Stimulated activated naive CD8-positive, alpha-beta T cell treated with anti-CD3 and anti-CD28 coated beads, Interleukin-15, amount 100 ng/mL, for 72 hours (primary cell): ENCODE data around the gene KIF22.
A peak's percentile ranks its signal among the peaks of the same experiment; 100 is the strongest.

ENCODE experiments used
- ATAC-seq: fragments of 150-1000 bp; cut with Tn5 transposase; 2 replicates; pipeline ENCODE4 v1.10.0; 2021; ENCODE audit warnings: mild to moderate bottlenecking, moderate library complexity
- DNase-seq, 2 donors: peaks; one replicate each; pipeline ENCODE4 v3.0.0; 2021 to 2022
- H3K27ac Mint-ChIP-seq, 2 donors: one replicate each; pipeline ENCODE4 v1.8.0; 2022; ENCODE audit warnings: mild to moderate bottlenecking in 2 of 2, mixed read lengths in 2 of 2, moderate library complexity in 2 of 2
- H3K27me3 Mint-ChIP-seq: one replicate; pipeline ENCODE4 v1.8.0; 2022; ENCODE audit warnings: mixed read lengths
- H3K4me1 Mint-ChIP-seq: one replicate; pipeline ENCODE4 v1.8.0; 2022; ENCODE audit warnings: mild to moderate bottlenecking, mixed read lengths
- H3K4me3 Mint-ChIP-seq, 2 donors: one replicate each; pipeline ENCODE4 v1.8.0; 2022; ENCODE audit warnings: mild to moderate bottlenecking in 2 of 2, mixed read lengths in 2 of 2, moderate library complexity in 1 of 2
- H3K9me3 Mint-ChIP-seq, 2 donors: one replicate each; pipeline ENCODE4 v1.8.0; 2022; ENCODE audit warnings: mixed read lengths in 2 of 2

The KIF22 gene

GRCh38 chr16:29849505-29849904, 59.0 kb downstream of the KIF22 start:
- DNase-seq = no peak
- ATAC-seq = no peak
- no peaks in the 10 kb centered on the region for H3K27me3 Mint-ChIP-seq
- no peaks in the 10 kb centered on the region for H3K9me3 Mint-ChIP-seq
- peaks cover 18% of the 10 kb centered on the region for H3K4me1 Mint-ChIP-seq
- no peak overlapping the region for H3K4me3 Mint-ChIP-seq
- no peak overlapping the region for H3K27ac Mint-ChIP-seq

GRCh38 chr16:29850998-29851397, 60.4 kb downstream of the KIF22 start:
- H3K4me3 Mint-ChIP-seq = no peak overlapping the region
- H3K9me3 Mint-ChIP-seq = no peaks in the 10 kb centered on the region
- no peak overlapping the region for H3K27ac Mint-ChIP-seq
- DNase-seq (no peak), ATAC-seq (no peak)
- no peaks in the 10 kb centered on the region for H3K27me3 Mint-ChIP-seq
- peaks cover 25% of the 10 kb centered on the region for H3K4me1 Mint-ChIP-seq

GRCh38 chr16:29852654-29853053, 62.1 kb downstream of the KIF22 start:
- peaks cover 20% of the 10 kb centered on the region for H3K4me1 Mint-ChIP-seq
- DNase-seq (no peak), ATAC-seq (no peak)
- no peak overlapping the region for H3K27ac Mint-ChIP-seq
- H3K4me3 Mint-ChIP-seq = no peak overlapping the region
- no peaks in the 10 kb centered on the region for H3K27me3 Mint-ChIP-seq
- H3K9me3 Mint-ChIP-seq = no peaks in the 10 kb centered on the region

- ATAC-seq (no peak), DNase-seq (no peak)
- no peak overlapping the region for H3K4me3 Mint-ChIP-seq
- H3K9me3 Mint-ChIP-seq = no peaks in the 10 kb centered on the region
- peaks cover 29% of the 10 kb centered on the region for H3K4me1 Mint-ChIP-seq
- H3K27me3 Mint-ChIP-seq = no peaks in the 10 kb centered on the region
- H3K27ac Mint-ChIP-seq = peak overlapping the region in 1 of 2 donors; percentile 75
Measured at GRCh38 chr16:29854520-29855100, 64.1 kb downstream of the KIF22 start.
